HK-2 (cell line): ENCODE measurements around the gene MGME1.
A peak's percentile ranks its signal among the peaks of the same experiment; 100 is the strongest.
"Not testable (repeated sequence)": the region's sequence is repeated elsewhere in the genome, so short reads cannot be mapped to it uniquely, and the experiment has no call there.

Experiments used
- DNase-seq: peaks from one replicate; pipeline ENCODE4 v3.0.0-alpha.2; 2018; ENCODE audit not compliant: unreplicated experiment

The MGME1 gene

DNA sequence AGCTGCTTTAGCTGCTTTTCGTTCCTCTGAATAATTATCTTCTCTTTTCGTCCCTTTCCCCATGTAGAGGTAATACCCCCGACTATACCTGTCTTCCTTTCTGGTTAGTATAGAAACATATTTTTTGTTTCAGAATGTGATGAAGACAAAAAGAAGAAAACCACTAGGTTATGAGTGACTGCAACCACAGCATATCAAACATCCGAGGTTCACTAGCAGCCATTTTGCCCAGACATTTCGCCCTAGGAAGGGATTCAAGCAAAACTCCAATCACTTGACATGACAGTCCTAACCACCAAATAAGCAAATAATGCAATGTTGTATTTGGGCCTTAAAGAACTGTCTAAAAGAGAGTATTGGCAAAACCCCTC, 9.6 kb upstream of the MGME1 start:
- no peak for DNase-seq

DNA sequence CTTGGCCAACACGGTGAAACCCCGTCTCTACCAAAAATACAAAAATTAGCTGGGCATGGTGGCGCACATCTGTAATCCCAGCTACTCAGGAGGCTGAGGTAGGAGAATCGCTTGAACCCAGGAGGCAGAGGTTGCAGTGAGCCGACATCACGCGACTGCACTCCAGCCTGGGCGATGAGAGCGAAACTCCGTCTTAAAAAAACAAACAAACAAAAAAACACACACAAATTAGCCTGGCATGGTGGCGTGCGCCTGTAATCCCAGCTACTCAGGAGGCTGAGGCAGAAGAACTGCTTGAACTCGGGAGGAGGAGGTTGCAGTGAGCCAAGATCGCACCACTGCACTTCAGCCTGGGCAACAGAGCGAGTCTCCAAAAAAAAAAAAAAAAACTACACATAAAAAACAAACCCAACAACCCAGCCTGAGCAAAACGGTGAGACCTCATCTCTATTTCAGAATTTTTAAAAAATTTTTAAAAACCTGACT, 8.4 kb upstream of the MGME1 start:
- not testable (repeated sequence) for DNase-seq

DNA sequence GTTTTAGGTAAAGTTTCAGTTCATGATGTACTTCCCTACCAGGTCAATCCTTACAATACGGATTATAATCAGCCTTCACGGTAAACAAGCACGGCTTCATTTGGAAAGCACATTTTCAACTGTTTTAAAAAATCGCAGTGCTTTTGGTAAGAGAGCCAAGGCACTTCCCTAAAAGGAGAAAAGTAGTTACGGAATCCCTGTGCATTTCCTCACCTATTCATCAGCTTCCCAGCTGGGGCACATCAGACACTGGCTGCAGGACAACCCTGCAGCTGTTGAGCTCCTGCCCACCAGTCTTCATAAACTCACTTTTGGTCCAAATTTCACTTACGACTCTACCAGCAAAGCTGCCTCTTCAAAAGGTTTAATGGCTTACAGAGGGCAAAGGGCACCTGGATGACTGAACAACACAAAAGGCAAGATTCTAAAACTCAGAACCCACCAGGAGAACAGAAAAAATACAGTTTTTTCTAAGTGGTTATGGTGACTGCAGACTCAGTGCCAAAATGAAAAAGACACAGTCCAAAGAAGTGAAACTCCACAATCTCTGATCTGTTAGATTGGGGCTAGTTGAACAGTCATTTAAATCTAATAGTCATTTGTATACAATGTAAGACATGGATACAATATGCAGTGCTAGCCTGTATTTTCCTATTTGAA, 7.8 kb upstream of the MGME1 start:
- no peak for DNase-seq

DNA sequence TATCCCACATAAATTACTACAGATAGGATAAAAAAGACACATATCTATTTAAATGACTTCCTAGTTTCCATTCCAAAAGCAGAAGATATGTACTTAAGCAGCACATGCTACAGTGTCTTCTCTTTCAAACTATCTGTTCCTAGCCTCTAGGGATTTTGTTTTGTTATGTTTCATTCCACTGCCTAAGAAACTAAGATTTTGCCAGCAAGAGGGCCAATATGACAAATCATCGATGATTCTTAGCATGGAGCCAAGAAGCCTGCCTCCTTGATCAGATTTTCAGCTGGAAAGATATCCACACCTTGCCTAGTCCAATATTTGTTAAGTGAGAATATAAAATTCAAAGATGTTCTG, 7.3 kb upstream of the MGME1 start:
- no peak for DNase-seq

DNA sequence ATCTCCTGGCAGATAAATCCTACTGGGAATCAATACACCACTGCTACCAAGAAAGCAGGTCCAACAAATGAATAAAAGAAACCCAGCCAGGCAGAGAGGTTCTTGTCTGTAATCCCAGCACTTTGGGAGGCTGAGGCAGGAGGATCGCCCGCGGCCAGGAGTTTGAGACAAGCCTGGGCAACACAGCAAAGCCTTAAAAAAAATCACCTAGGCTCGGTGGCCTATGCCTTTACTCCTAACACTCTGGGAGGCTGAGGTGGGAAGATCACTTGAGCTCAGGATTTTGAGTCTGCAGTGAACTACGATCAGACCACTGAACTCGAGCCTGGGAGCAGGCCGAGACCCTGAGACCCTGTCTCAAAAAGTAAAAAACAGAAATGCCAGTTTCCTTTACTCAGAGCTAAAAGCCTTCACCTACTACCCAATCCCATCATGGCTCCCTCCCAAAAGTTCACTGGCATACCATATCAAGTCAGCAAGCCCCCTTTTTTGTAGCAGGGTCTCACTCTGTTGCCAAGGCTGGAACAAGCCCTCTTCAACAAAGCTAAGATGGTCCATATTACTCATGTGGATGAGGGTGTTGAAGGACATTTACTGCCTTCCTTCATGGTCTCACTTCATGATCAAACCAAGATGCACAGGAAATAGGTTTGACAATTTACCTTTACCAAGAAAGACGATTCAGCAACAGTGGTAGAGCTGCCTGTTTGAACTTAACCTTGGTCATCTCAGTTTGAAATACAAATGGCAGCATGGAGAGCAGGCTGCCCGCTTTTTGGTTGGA, 5.5 kb upstream of the MGME1 start:
- no peak for DNase-seq

DNA sequence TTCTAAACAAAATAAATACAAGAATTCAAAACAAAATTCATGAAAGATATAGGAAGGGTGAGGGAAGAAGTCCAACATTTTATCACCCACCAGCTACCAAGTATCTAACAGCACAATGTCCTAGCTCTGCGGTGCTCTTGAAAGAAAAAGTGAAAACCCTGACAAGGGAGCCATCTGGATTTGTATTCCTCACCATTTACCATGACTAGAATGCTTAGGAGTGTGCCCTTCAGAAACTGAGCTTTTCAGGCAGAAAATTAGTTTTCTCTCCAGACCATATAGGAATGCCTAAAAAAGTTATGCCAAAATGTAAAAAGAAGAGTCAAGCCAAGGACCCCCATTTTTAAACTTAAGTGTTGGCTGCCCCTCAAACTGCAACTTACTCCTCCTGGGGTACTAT, 4.7 kb upstream of the MGME1 start:
- DNase-seq = no peak

DNA sequence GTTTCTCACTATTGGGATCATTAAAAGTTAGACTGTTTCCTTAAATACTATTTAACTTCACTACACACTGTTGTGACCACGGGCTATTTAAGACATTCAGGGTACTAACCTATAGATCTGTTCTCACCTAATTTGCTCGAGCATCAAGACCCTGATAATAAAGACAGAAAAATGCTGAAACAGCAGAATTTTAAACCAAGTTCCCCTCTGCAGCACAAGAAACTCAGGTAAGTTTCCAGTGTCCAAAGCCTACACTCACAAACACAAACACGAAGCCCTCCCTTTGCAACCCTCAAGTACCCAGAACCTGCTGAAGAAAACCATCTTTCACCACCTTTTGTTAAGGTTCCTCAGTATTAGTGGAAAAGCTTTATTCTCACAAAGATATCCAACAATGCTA, 4.2 kb upstream of the MGME1 start:
- no peak for DNase-seq

DNA sequence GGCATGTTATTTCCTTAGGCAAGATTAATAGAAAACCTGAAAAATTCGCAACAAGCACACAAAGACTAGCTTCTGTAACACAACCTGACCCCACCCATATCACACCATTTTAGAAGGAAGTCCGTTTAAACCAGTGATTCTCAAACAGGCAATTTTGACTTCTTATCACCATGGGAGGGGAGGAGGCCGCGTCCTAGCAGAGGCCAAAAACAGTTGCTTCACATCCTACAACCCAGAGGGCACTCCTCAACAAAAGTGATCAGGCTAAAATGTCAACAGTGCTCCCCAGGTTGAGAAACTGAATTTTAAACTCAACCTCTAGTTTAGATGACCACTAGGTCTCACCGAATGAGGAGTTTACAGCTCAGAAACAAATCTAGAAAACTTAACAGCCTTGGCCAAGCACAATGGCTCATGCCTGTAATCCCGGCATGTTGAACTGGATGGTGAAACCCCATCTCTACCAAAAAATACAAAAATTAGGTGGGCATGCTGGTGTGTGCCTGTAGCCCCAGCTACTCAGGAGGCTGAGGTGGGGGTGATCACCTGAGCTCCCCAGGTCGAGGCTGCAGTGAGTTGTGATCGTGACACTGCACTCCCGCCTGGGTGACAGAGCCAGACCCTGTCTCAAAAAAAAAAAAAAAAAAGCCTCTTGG, 3.6 kb upstream of the MGME1 start:
- DNase-seq = no peak

DNA sequence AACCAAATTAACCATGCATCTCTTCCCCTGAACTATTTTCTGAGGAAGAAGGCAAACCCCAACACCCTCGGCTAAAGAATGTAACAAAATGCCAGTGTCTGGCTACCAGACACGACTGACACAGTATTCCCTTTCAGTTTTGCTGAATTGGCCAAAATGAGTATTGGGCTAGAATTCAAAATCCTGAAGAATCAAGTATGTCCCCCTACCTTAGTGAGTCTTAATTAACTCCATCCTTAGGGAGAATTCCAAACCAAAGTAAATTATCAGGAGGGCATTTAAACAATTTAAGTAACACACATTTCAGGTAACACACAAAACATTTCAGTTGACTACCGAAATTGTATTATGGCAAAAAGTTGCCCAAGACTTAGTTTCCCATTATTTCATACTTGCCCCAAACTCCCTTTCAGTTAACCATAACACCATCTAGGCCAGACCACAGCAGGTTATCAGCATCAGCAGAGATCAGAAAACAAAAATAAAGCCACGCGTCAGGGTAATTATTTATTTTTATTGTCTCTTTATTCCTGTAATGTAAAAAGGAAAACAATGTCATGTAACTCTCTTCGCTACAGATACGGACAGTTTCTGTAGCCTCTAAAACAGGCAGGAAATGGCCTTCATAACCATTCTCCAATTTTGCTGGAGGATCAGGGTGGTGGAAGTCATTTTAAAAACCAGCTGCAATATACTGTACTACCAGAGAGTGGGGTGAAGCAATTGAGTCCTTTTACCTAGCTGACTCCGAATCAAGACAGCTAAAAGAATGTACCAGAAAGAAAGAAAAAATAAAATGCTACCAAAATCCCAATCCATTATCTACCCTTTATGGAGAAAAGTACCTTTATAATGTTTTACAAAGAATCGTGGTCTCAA, 2.1 kb upstream of the MGME1 start:
- DNase-seq = no peak

DNA sequence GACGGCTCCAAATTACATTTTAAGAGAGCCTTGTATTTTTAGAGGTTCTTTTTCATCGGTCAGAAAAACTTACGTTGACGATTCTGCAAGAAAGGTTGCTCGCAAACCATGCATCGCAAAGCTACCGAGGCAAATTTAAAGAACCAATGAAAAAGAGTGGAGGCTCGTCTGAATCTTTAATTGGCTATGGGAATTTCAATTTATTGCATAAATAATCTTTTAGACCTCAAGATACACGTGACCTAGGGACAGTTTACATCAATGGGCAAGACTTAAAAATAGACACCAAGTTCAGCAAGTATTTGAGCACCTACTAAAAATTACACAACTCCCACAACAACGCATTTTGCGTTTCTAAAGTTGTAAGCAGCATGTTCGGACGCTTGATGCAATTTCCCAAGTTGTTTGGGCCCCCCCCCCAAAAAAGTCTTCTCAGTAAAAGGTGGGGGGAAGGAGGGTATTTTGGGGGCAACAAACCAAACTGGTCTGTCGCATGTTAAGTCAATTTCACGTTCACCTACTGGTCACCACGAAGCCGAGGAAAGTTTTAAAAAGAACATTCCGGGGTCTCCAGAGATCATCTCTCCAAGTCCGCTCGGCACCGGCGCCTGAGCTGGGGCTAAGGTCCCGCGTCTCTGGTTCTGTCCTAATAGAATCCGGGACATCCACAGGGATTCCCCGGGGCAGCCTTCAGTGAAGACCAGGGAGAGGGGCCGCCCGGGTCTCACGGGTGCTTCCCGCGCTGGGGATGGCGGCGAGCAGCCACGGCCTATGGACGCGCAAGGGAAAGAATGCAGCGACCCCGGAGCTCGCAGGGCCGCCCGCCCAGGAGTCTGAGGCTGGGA, 1.1 kb upstream of the MGME1 start:
- DNase-seq = no peak

DNA sequence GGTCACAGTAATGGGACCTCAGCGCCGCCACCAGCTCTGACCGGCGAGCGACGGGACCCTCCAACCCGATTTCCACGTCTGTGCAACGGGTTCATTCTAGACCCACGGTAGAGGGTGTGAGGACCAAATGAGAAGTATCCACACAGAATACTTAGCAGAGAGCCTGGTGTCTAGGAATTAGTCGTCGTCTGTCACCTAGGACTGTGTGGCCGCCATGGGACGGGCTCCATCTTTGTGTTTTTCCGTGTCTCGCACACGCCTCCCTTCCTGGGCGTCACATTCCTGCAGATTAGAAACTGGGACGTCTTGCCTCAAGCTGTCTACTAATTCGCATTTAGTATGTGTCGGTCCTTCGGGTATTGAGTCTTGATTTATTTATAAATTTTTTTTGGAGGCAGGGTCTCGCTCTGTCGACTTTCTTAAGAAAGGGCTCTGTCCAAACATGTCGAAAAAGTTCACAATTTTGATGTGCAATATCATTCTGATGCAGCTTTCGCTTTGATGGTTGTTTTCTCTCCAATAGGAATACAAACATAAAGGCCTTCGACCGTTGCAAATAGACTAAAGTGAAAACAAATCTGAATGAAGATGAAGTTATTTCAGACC, 563 bp downstream of the MGME1 start:
- DNase-seq = peak; percentile 58

DNA sequence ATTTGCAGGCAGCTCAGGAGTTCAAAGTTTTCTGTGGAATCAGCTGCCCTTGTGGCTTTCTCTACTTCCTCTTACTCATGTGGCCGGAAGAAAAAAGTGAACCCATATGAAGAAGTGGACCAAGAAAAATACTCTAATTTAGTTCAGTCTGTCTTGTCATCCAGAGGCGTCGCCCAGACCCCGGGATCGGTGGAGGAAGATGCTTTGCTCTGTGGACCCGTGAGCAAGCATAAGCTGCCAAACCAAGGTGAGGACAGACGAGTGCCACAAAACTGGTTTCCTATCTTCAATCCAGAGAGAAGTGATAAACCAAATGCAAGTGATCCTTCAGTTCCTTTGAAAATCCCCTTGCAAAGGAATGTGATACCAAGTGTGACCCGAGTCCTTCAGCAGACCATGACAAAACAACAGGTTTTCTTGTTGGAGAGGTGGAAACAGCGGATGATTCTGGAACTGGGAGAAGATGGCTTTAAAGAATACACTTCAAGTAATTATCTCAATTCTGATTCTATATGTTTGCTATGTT, 1.1 kb downstream of the MGME1 start:
- peak; percentile 38 for DNase-seq

DNA sequence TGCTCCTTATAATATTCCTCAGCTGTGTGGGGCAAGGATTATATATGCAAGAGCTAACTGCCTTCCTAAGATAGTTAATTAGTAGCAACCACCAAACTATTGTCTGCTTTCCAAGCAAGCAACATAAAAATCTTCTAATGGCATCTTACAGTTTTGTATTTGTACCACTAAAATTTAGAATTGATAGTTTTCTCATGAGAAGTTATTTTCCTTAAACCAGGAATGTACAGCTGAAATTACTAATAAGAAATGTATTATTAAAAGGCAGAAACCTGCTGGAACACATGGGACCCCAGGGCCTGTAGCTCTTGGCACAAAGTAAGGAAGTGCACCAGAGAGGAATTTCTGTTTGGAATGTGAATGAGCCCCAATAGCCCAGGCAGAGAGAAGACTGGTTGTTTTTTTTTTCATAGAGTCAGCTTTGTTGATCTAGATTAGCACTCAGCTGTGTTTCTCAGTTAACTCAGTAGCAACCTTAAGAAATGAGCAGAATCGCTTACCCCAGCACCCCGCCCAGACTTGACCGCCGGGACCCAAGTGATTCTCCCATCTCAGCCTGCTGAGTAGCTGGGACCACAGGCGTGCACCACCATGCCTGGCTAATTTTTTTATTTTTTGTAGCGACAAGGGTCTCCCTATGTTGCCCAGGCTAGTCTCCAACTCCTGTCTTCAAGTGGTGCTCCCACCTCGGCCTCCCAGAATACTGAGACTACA, 2.6 kb downstream of the MGME1 start:
- no peak for DNase-seq

DNA sequence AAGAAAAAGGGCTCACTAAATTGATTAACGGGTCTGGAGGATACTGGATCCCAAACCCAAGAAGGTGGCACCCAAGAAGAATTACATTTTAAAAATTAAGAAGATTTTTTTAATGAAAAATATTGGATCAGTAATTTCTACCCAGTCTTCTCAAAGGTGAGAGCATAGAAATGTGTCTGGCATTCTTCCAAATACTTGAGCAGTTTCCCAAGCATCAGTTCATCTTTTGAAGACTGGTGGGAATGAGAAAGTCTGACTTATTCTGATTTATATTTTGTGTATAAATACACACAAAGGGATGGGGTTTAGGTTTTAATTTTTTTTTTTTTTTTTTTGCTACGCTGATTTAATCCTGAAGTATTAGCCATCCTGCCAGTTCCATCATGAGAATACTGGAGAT, 3.3 kb downstream of the MGME1 start:
- no peak for DNase-seq

DNA sequence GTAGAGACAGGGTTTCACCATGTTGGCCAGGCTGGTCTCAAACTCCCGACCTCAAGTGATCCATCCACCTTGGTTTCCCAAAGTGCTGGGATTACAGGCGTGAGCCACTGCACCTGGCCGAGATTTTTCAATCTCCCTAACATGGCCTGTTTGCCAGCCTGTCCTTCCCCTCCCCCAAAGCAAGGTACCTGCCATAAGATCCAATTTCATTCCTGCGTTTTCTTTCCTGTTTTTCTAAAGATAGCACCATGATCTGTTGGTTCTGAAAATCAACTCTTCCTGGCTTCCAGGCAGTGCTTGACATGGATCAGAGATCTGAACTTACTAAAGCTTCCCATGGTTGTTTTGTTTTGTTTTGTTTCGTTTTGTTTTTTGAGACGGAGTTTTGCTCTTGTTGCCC, 7.5 kb downstream of the MGME1 start:
- no peak for DNase-seq

DNA sequence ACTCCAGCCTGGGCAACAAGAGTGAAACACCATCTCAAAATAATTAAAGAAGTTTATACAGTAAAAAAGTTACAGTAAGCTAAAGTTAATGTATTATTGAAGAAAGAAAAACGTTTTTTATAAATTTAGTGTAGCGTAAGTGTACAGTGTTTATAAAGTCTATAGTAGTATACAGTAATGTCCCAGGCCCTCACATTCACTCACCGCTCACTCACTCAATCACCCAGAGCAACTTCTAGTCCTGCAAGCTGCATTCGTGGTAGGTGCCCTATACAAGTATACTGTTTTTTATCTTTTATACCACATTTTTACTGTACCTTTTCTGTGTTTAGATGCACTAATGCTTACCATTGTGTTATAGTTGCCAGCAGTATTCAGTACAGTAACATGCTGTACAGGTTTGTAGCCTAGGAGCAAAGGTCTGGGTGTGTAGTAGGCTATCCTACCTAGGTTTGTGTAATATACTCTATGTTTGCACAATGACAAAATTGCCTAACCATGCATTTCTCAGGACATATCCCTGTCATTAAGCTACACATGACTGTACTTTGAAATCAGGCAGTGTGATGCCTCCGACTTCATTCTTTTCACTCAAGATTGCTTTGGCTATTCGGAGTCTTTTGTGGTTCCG, 16.7 kb downstream of the MGME1 start:
- no peak for DNase-seq

DNA sequence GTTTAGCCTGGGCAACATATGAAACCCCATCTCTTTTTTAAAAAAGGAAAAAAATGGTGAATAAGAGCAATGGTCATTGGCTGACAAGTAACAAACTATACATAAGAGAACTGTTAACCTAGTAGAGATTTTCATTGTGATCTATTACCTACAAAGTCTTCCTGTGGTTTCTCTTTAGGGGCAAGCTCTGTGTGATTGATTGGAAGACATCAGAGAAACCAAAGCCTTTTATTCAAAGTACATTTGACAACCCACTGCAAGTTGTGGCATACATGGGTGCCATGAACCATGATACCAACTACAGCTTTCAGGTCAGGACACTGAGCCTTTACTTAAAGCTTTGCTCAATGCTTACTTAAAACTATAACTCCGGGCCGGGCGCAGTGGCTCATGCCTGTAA, 19.2 kb downstream of the MGME1 start:
- no peak for DNase-seq

DNA sequence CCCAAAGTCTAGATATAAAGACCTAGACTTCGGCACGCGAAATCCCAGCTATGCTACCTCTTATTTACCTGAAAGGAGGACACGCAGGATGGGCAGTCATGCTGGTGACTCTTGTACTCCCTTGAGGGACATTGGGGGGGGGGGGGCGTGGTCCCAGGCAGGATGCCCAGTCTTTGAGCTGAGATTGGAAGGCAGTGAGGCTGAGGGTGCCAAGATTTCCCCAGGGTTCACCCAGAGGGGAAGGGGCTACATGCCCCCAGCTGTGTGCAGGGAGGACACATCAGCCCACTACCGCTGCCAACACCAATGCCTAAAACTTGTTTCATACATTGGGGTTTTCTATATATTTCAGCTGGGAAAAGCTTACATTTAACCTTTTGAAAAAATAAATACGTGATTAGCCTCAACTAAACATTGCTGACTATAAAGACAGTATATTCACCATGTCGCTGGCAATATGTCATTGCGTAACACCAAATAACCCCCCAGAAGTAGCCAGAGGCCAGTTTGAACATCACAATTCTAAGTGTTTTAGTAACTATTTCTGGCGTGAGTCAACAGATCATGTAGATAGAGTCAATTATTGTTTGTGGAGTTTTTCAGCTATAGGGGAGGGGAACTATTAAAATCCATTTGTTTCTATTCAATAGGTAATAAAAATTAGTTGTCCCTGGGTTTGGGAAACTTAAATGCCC, 21.6 kb downstream of the MGME1 start:
- DNase-seq = no peak

DNA sequence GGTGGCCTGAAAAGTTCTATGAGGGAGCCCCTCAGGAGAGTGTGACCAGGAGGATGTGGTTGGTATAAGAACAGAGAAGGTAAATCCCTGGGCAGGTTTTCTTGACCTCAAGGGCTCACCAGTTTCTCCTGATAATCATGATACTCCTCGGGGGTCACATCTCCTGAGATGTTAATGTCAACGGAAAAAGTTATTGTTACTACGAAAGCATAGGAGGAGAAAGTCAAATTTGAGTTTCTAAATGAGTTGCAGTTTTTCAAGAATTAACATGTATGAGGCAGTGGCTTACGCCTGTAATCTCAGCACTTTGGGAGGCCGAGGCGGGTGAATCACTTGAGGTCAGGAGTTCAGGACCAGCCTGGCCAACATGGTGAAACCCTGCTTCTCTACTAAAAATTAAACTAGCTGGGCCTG, 23.4 kb downstream of the MGME1 start:
- DNase-seq = no peak
